GM21576 (cell line): Measurements from ENCODE around the gene USP4.

ENCODE experiments used
- ATAC-seq: cut with Tn5 transposase; IDR thresholded peaks from one replicate; pipeline ENCODE4 v1.9.1; 2021; ENCODE audit warnings: mild to moderate bottlenecking, moderate library complexity; ENCODE audit not compliant: unreplicated experiment

USP4 gene

DNA sequence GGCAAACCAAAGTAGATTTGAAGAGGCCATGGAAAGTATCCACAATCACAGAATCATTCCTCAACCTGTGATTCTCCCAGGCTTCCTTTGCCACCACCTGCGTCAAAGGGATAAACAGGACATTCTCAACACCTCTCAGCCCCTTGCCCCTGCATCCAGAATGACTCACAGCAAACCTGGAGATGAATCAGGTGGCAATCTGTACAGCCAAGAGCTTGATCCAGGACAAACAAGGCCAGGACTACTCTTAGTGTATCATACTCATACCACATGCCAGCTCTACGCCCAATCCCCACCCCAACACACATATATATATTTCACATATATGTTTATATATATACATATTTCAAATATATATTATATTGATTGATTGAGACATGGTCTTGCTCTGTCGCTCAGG lies 39.3 kb downstream of the USP4 start:
- ATAC-seq, result no peak

DNA sequence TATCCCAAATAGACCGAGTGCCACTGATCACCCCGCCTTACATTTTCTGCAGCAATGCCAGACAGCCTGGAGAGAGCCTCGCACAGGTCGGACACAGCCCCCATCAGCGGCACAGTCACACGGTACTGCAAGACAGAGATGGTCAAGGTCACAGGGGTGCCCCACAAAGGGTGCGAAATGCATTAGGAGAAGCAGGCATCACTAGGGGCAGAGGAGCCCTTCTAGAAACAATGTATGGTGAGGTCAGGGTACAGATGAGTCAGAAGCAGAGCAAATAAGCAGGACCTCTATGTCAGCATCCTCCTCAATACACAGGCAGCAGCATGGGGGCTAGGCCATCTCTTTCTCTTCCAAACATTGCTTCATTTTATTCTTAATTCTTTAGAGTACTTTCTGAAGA lies 41.3 kb downstream of the USP4 start:
- no peak for ATAC-seq

DNA sequence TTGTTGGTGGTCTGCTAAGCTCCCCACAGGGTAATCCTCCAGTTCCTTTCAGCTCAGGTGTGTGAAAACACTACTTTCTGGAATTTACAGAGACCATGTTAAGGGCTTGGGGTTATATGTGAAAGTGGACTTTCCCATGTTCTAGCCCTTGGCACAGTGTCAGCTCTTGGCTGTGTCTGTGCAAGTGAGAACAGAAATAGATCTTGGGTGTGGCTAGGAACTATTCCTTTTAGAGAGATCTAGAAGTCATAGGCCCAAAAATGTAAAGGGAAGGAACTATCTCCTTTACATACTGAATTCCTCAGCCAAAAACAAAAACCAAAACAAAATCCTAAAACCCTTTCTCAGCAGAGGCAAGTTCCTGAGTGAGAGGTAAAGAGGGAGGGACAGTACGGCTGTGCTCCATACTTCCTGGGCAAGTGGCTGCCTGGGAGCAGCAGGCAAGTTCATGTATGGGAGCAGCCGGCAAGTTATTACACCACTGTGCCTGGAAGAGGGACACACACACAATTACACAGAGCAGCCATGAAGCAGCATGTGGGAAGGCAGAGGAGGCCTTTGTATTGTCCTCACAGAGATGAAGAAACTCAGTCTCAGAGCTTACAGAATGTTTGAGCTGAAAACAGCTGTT lies 43.0 kb downstream of the USP4 start:
- ATAC-seq, result no peak

DNA sequence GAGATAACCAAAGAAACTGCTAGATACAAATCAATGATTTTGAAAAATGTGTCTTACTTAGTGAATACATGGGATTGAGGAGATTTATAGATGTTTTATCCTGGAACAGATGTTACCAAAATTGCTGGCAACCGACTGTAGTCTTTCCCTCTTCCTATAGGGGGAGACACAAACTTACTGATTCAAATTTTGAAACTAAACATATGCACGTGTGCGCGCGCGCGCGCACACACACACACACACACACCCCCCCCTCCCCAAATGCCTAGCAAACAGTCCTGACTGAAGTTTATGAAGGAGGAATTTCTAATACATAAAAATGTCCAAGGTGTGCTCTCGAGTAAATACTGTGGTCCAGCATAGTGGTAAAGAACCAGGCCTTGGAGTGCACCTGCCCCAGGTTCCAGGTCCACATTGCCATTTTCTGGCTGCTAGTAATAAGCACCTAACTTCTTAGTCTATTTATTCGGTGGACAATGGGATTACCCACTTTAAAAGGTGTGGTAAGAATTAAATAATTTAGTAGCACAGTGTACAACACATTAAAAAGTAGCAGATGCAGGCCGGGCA lies 44.3 kb downstream of the USP4 start:
- ATAC-seq, result no peak

DNA sequence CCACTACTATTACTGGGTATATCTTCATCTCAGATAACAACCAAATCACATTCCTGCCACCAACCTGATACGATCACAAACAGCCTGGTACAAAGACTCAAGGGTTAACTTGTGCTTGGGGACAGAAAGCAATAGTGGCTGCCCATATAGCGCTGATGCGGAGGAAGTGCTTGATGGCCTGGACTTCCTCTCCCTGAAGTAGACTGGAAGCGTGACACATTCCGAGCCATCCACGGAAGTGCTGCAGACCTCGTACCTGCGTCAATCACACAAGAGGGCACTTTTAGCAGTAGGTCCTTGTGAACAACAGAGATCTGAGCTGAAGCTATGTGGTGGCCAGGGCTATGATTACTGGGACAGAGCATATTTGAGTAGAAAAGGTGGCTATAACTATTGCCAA lies 45.5 kb downstream of the USP4 start:
- ATAC-seq, result no peak

DNA sequence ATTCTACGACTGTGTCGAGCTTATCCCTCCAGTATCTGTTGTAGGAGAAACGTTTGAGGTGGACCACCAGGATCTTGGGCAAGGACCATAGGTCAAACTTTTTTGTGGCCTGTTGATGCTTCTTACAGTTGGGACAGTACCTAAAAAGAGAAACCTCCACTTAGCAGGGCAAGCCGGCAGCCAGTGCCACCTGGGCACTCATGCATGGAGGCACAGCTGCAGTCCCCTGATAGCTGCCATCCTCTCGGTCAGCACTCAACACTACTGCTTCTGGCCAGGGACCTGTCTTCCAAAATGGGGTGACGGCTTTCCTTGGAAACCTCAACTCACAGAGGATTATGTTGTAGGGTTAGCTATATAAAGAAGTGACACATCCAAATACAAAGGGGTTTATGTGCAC lies 55.9 kb downstream of the USP4 start:
- no peak for ATAC-seq

DNA sequence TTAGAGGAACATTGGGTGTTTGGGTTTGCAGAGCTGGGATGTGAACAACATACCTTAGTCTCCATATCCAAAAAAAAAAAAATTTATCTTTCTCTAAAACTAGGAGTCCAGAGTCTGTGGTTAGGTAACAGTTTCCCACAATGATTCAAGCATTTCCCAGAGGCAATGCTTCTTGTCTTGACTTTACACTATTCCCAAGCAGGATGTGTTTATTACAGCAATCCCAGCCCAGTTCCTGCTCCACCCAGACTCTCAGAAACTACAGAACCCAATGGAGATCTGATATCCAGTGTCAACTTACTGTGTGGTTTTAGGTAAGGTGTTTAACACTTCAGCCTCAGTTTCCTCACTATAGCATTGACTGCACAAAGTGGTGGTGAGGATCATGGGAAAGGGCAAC lies 60.5 kb downstream of the USP4 start:
- no peak for ATAC-seq

DNA sequence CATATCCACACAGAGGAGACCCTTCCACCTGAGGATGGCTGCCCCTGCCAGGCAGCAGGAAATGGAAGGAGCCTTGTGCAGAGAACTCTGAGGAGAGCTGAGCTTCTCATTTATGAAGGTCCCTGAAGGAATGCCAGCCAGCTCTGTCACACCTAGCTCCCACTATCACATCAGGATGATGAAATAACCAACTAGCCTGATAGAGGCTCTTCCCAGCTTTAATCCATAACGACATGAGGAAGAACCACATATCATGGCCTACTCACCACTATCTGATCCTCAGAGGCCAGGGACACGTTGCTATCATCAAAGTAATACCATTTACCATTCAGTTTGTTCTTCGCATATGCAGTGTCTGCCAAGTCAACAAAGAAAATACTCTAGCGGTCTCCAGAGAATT lies 61.3 kb downstream of the USP4 start:
- ATAC-seq, result no peak

DNA sequence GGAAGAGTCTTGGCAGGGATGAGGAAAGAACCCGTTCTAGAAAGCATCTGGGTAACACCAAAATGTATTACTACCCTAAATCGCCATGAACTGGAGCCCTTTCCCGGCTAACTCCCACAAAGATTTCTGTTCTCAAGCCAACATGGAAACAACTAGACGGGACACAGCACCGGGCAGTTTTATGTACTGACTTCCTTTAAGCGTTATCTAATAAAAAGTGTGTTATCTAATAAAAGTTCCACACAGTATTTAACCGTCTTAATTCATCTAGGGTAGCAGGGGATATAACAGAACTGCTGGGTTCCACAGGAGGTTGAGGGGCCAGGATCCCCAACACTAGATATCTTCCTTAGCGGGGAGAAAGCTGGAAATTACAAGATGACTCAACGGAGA lies 62.5 kb downstream of the USP4 start:
- ATAC-seq, result no peak

DNA sequence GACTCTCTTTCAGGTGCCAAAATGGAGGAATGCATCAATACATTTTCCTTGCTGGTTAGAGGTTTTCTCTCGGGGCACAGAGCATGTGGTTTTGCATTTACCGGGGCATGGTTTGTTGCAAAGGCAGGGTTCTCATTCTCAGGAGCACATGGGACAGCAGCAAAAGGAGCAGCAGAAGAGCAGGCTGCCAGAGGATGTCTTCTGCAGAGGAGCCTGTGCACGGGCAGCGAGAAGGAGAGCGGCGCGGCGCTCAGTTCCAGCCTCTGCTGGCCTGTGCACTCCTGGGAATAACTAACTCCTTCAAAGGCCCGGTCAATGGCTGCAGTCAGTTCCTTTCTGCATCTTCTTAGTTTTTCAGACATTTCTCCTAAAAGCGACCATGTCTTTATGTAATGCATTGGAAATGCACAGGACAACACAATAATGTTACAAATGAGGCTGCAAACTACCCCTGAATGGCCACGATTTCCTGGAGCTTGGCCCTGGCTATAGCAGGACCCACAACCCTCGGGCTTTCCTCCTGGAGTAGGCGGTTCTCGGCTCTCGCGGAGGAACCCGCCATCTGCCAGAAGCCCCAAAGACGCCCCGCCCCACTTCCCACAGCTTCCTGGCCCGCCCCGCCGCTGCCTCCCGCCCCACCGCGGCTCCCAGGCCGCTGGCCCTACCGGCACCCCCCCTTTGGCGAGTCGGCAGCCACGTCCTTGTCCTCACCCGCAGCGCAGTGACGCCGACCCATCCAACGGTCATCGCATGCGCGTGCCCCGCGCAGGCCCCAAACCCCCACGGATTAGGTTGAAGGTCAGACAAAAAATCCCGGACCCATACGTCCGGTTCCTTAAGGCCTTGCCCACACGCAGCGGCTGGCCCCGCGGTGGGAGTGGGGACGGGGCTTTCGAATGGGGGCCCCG lies 63.1 kb downstream of the USP4 start, which contains the start of gene C3orf62:
Gene C3orf62, minus strand, starts transcription at position 758 of the 908 bp plus-strand sequence. Its CDS starts 360 bp downstream, at position 398.
- ATAC-seq, result peak; percentile 64

DNA sequence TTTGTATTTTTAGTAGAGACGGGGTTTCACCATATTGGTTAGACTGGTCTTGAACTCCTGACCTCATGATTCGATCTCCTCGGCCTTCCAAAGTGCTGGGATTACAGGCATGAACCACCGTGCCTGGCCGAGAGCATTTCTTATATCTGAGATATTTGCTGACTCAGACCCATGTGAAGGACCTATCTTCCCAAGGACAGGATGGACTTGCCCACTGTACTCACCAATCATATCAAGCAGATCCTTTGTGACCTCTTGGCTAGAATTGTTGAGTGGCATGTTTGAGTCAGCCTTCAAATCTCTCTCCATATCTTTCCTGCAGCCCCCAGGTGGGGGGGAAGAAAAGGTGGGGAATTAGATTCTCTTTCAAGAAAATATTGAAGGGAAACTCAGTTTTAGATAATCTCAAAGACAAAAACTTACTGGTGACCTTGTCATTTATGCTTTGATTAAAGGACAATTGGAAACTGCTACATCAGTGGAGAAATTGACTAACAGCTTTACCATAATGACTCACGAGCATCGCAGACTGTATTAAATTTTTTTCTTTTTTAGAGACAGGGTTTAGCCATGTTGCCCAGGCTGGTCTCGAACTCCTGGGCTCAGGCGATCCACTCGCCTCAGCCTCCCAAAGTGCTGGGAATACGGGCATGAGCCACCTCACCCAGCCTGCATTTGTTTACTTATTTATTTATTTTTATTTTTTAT lies 65.9 kb downstream of the USP4 start:
- ATAC-seq, result no peak

DNA sequence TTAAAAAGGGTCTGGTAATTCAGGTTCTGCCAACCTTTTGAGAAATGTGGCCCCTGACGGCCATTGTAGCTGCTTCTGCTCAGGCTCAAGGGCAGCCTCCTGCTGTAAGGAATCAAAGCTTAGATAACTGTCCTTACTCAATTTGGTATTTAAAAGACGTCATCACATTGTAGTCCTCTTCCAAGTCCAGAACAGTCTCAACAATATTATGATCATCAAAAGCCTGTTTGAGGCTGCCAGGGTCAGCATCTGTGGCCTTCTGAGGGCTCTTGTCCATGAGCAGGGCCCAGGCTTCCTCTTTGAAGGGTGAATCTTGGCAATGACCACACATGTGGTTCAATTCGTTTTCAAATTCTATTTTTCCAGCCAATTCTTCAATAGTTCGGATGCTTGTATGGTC lies 68.8 kb downstream of the USP4 start:
- no peak for ATAC-seq

DNA sequence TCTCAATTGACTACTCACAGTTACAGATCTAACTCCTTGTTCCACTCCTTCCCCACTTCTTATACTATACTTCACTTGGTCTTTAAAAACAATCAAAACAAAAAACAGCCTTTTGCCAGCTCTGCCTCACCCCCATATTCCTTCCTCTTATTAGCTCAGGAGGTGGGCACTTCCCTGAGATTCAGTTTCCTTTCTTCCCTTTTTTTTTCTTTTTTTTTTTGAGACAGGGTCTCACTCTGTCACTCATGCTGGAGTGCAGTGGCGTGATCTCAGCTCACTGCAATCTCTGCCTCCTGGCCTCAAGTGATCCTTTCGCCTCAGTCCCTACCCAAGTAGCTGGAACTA lies 69.7 kb downstream of the USP4 start:
- ATAC-seq, result no peak

DNA sequence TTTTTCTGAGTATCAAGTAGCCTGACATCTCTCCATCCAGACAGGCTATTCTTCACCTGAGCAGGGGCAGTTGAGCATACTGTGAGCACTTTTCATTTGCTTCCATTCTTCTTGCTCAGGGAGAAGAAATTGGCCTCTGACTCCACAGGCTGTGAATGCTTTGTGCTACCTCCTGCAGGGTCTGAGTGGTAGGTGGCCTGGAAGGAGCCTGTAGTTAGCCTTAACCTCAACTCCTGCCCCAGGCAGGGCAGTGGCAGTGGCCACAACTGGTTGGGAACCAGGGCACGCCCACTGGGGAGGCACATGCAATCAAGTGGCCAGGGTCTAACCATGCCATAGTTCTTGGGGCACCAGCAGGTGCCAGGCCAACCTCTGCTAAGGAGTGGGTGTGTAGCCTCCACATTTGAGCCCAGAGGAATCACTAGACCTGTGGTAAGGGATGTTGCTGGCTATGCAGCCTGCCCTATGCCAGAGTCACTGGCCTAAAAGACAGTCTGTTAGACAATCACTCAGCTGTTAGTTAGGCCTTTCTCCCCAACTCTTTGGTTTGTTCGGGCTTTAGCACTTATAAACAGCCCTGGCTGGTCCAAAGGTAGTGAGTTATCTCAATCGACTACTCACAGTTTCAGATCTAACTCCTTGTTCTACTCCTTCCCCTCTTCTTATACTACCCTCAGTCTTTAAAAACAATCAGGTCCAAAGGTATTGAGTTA lies 70.3 kb downstream of the USP4 start:
- ATAC-seq, result no peak

DNA sequence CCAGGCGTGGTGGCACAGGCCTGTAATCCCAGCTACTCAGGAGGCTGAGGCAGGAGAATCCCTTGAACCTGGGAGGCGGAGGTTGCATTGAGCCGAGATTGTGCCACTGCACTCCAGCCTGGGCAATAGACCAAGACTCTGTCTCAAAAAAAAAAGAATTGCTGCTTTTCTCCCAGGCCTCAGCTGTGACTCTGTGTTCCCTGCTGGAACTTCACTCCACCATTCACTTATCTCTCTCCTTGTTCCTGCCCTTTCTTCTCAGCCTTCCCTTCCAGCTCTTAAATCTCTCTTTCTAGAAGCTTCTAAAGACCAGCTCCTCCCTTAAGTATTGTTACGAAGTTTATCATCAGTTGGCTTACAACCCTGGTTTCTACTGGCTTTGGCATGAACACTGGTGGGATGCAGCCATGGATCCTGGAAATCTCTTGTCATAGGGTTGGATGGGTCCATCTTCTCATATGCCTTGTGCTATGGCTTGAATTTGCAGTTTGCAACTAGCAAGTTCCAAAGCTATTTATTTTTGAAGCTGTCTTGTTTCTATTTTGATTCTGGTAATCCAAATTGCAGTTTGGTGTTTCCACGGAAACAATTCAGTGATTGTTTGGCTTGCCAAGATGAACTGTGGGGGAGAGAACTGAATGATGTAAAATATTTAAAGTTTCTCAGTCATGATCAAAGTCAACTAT lies 73.3 kb downstream of the USP4 start:
- no peak for ATAC-seq

DNA sequence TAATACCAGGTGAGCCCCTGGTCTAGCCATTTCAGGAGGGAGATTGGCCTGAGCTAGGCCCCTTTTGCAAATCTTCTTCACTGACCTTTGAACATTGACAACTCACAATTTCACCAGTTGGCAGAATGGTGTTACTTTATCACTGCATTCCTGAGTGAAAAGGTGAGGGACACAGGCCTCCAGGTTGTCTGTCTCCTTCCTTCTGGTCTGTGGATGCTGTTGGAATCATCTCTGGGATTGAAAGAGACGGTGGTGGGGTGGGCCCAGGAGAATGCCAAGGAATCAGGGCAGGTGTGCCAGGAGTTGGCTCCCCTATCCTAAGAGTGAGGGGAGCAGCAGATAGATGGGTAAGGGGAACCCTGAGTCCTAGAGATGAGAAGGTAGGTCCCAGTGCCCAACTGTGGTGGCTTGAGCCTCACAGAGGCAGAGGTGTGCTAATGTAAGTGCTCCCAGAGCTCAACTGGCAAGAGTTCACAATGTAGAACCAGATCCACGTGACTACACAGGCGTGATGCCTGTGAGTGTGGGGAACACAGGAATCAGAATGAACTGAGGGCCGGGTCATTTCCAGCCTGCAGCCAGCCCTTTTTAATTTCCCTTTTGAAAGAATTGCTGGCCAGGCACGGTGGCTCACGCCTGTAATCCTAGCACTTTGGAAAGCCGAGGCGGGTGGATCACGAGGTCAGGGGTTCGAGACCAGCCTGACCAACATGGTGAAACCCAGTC lies 74.0 kb downstream of the USP4 start:
- ATAC-seq, result no peak

DNA sequence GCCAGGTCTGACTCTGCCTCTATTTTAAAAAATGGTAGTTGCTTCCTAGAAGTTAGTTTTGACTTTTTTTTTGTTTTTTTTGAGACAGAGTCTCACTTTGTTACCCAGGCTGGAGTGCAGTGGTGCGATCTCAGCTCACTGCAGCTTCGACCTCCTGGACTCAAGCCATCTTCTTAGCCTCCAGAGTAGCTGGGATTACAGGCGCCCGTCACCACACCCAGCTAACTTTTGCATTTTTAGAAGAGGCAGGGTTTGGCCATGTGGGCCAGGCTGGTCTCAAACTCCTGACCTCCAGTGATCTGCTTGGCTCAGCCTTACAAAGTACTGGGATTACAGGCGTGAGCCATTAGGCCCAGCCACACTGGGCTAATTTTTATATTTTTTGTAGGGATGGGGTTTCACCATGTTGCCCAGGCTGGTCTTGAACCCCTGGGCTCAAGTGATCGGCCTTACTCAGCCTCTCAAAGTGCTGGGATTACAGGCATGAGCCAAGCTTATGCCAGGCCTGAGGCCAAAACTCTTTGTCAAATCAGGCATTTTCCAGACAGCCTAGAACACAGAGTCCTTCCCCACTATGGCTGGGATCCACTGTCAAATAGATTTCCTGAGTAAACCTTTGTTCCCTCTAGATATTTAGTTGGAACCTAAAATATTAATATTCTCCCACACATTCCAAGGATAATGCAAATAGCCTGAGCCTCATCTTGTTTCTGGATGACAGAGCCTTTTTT lies 76.5 kb downstream of the USP4 start:
- ATAC-seq, result no peak

DNA sequence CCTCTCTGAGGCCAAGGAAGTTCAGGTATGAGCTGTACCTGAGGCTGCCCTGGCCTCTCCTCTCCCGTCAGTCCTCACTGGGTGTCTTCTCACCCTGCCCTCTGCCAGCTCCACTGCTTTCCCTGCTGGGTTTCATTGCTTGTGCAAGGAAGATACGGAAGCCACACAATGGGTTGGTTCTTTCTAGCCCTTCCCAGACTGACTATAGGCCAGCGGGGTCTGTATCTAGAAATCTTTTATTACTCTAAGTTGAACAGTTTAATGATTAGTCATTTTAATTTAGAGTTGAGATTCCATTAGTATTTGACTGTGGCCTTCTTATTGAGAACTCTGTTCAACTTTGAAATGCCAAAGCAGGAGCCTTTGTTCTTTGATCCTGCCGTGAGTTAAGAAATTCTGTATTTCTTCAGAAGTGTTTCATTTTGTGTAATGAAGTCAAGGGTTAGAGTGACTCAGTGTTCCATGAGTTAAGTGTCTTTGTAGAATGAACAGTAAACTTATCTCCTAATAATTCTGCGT lies 79.0 kb downstream of the USP4 start:
- no peak for ATAC-seq

DNA sequence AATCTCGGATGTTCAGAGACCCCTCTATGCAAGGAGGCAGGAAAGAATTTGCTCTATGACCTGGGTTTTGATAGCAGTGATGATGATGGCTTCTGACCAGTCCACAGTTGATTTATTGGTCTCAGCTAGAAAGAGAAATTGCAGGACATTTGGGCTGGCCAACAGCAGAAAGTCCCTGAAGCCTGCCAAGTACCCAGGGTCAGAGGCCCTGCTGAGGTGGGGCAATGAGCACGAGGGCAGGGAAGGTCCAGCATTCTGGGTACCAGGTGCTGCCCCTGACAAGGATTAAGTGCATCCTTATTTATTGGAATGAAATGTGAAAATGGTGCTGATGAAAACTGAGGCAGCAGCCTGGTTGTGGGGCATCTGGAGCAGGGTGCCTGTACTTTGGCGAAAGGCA lies 82.7 kb downstream of the USP4 start:
- no peak for ATAC-seq
